Inflammatory macrophage treated with lipopolysaccharide for 4 hours (primary cell): Measurements from ENCODE around the gene SGTA.
"Not testable (repeated sequence)": the region's sequence is repeated elsewhere in the genome, so short reads cannot be mapped to it uniquely, and the experiment has no call there.

Experiments used
- DNase-seq: peaks from one replicate; pipeline ENCODE4 v3.0.0-alpha.2; 2020

The SGTA gene

DNA sequence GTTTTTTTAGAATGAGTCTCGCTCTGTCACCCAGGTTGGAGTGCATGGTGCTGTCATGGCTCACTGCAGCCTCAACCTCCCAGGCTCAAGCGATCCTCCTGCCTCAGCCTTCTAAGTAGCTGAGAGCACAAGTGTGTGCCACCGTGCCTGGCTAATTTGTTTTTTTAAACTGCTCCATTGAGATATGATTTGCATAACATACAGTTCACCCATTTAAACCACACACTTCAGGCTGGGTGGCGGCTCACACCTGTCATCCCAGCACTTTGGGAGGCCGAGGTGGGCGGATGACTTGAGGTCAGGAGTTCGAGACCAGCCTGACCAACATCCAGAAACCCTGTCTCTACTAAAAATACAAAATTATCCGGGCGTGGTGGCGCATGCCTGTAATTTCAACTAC is 9.6 kb upstream of the SGTA start:
- DNase-seq: not testable (repeated sequence)

DNA sequence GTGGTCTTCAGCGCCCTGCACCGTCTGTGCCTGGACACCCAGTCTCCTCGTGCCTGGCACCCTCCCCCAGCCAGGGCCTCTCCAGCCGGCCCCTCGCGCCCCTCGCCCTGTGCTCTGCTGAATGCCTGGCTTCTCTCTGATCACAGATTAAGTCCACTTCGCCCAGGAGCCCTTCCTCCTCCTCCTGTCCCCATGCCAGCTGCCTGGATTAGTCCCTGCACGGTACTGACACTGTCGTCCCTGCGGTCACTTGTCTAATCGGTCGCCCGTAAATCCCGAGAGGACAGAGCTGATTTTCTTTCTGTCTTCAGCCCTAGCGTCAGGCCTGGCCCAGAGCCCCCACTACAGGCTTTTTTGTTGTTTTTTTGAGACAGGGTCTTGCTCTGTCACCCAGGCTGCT is 8.8 kb upstream of the SGTA start:
- no peak for DNase-seq

DNA sequence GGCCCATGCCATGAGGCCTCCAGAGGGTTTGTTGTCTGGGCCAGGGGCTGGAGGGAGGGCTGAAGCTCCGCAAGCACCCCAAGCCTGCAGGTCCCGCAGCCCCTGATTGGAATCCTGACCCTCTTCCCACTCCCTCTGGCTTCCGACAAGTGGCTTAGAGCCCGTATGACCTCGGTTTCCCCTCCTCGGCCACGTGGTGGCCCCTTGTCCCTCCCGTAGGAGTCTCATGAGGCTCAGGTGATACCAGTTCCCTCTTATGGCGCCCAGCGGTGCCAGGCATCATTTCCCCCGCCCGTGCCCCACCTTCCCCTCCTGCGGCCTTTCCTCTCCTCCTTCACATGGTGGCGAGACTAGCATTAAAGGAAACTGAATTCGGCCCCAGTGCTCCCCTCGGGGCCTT is 8.4 kb upstream of the SGTA start:
- DNase-seq: no peak

DNA sequence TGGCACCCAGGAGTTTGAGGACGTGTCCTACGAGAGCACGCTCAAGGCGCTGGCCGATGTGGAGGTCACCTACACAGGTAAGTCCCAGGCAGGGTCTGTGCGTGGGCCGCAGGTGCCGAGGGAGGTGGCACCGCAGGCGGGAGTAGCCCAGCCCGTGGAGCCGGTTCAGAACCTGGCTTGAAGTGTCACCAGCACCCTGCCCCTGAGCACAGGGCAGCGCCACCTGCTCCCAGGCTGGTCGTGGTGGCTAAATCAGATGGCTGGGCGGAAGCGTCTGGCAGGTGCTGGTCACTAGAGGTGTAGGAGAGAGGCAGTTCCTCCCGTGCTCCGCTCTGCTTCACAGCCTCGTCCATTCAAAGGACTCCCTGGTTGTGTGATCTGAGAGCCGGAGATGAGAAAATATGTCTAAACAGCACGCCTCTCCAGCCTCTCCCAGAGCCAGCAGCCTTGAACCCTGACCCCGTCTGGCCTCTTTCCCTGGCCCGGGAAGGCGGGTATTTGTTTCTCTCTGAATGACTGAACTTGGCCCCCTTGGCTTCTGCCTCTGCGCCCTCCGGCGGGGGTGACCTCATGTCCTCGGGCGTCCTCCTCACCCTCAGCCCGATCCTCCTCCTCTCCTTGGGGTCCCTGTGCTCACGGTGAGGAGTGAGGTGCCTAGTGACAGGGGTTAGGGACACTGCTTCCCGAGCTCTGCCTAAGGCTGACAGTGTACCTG is 7.6 kb upstream of the SGTA start:
- no peak for DNase-seq

DNA sequence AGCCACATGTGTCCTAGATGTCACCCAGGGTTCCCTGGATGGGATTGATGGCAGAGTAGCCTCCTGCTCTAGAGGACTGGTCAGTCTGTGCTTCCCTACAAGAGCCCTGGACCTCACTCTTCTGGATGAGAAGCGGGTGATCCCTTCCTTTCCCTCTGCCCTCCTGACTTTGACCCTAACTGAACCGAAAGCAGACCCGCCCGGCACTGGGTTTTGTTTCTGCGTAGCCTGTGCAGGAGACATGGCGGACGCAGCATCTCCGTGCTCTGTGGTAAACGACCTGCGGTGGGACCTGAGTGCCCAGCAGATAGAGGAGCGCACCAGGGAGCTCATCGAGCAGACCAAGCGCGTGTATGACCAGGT is 7.1 kb upstream of the SGTA start:
- no peak for DNase-seq

- DNase-seq: no peak
Observed at GRCh38 chr19:2788237-2788636, 5.2 kb upstream of the SGTA start.

DNA sequence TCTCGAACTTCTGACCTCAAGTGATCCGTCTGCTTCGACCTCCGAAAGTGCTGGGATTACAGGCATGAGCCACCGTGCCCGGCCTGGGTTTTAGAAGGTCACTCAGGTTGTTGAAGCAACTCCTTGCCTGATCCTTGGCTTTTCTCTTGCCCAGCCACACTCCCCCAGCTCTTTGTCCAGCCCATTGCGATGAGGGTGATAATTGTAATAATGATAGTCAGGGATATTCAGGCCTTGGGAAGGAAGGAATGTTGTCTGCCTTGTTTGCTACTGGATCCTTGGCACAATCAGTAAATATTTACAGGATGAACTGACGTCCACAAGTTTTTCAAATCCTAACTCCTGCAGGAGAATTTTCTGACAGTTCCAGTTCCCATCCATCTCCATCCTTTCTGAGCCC is 4.0 kb upstream of the SGTA start:
- no peak for DNase-seq

GRCh38 chr19:2785244-2785997 is 2.3 kb upstream of the SGTA start, which contains the start of gene THOP1:
TSS of gene THOP1 (plus strand) at chr19:2785503. CDS start at chr19:2785663, 160 bp downstream.
- DNase-seq: peak; percentile 100

- DNase-seq: no peak
Observed at GRCh38 chr19:2783781-2784145, 690 bp upstream of the SGTA start.

GRCh38 chr19:2782329-2782935 is 641 bp downstream of the SGTA start:
- peak; percentile 31 for DNase-seq

- no peak for DNase-seq
Observed at GRCh38 chr19:2780284-2780683, 2.8 kb downstream of the SGTA start.

DNA sequence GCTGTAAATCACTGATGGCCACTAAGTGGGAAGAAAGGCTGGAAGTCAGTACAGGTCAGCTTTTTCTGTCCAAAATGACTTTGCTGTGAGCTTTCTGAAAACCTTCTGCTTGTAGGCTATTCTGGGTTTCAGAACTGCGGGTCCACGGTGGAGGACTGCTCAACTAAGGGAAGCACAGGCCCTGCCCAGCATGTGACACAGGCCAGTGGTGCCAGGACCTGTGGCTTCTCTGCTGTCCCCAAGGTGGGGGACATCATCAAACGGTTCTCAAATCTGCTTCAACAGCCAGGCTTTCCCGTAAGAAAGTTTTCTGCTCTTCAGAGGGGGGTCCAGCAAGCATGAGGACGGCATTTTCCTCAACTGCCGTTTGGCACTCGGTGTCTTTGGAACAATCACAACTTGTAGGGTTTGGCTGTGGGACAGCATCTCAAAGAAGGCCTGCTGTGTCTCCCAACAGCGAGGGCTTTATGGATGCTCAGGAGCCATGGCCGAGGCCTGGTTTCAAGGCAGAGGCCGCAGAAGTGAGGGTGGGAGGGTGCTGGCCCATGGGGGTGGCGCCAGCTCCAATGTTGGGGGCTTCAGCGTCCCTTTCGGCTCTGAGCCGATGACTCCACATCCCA is 3.8 kb downstream of the SGTA start:
- DNase-seq: no peak

DNA sequence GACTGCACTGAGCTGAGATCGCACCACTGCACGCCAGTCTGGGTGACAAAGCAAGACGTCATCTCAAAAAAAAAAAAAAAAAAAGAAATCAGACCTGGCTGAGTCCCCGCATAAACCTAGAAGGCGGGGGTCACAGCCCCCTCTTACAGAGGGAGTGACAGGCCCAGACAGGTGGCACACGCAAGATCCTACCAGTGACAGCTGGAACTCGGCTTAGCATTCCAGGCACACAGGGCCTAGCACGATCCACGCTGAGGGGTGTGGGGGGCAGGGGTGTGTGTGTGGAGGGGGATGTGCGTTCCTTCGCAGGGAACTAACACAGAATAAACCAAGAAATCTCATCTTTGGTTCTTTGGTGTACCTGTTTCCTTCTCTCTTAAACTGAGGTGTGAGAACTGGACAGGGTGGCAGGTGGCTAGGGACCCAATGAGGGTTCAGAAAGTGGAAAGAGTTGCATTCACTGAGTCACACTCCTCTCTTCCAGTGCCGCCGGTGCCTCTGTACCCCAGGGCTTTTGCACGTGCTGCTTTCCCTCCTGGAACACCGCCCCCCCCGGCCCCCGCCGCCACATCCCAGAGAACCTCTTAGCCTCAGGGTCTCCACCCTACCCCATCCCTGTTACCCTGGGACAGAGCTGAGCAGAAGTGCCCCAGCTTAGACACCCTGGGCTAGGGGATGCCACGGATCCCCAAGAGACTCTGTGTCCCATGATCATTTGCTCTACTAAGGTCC is 5.0 kb downstream of the SGTA start:
- DNase-seq: no peak

GRCh38 chr19:2775556-2776430 is 7.3 kb downstream of the SGTA start:
- DNase-seq: peak; percentile 96

- DNase-seq: peak; percentile 94
Observed at GRCh38 chr19:2774953-2775555, 8.0 kb downstream of the SGTA start.

GRCh38 chr19:2774083-2774679 is 8.9 kb downstream of the SGTA start:
- DNase-seq: no peak

- peak; percentile 36 for DNase-seq
Observed at GRCh38 chr19:2771786-2772674, 11.0 kb downstream of the SGTA start.

GRCh38 chr19:2770055-2771013 is 12.7 kb downstream of the SGTA start:
- peak; percentile 39 for DNase-seq

GRCh38 chr19:2769218-2769617 is 13.9 kb downstream of the SGTA start:
- DNase-seq: no peak
